Measurements from ENCODE around the gene IL12A.
A peak's percentile ranks its signal among the peaks of the same experiment; 100 is the strongest.

Gene IL12A

DNA sequence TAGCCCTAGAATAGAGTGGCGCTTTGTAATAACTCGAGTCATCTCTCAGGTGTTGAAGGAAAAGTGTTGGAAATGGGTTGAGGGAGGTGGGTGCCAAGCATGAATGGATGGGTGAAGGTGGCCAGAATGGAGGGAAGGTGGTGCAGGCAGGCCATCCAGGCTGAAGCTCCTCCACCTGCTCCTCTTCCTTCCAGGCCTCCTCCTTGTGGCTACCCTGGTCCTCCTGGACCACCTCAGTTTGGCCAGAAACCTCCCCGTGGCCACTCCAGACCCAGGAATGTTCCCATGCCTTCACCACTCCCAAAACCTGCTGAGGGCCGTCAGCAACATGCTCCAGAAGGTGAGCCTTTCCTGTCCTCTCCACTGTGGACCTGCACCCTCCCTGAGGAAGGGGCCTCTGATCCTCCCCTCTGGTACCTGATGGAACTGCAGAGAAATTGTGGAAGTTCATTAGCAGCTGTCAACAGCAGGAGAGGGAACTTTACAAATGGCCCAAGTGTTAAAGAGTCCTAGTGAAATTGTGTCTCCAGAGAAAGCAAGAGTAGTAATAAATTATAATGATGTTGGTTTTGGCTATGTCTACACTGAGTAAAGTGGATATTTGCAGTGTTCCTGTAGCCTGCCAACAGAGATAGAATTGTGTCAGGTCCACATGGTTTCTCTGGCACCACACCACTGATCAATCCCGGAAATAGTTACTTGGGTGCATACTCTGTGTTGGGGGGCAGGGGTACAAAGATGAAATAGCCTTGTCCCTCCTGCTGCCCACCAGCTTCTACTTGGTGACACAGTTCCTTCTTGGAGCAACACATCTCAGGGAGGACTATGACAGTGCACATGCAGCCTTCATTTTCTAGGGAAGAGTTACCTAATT lies 1.6 kb downstream of the IL12A start:
- DNase-seq = no peak

DNA sequence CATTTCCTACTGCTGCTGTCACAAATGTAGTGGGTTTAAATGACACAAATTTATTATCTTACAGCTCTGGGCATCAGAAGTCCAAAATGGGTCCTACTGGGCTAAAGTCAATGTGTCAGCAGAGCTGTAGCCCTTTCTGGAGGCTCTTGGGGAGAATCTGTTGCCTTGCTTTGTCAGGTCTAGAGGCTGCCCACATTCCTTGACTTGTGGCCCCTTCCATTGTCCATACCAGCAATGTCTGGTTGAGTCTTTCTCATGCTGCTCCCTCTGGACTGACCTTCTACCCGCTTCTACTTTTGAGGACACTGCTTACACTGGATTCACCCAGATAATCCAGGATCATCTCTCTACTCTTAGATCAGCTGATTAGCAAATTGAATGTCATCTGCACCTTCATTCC lies 3.0 kb downstream of the IL12A start:
- no peak for DNase-seq

DNA sequence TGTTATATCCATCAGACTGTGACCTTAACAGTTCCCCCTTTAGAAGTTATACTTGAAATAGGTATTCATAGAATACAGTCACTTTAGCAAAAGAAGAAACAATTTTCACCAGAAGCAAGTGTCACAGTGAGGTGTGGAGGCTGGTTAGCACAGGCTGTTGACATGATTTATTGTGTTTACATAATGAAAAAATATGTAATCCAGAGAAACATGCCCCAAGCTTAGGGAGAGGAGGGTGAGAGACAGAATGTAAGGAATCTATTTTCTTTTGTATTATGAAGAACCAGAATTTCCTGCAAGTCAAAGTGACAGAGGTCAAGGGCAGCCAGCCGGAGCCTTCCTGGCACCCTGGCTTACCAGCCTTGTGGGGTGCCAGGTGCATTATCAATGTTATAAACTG lies 4.0 kb downstream of the IL12A start:
- no peak for DNase-seq

DNA sequence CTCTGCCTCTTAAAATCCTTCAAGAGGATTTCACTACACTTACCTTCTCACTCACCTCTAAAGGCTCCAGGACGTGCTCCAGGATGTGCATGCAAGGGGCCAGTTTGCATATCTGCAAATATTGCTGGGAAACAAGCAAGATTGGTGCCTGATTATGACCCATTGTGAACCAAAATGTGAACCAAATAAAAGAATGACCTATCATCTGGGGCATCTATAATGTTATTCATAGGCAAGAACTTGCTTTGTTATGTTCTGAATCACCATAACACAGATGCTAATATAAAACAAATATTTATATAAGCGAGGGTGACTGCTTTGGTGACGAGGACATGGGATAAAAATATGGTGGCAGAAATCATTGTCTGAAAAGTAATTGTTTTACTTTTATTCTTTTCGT lies 5.5 kb downstream of the IL12A start:
- DNase-seq = no peak

DNA sequence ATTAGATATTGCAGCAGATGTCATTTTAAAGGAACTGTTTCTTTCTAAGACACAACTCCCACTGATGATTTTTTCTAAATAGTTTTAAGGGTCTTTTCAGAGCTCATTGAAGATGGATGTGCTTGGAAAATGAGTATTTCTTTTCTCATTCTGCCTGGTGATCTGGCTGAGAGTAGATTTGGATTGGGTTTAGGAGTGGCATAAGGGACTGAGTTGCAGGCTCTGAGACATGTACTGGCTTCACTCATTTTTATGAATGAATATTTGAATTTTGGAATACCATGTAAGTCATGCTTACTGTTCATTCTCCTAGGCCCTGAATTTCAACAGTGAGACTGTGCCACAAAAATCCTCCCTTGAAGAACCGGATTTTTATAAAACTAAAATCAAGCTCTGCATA lies 6.5 kb downstream of the IL12A start:
- no peak for DNase-seq

DNA sequence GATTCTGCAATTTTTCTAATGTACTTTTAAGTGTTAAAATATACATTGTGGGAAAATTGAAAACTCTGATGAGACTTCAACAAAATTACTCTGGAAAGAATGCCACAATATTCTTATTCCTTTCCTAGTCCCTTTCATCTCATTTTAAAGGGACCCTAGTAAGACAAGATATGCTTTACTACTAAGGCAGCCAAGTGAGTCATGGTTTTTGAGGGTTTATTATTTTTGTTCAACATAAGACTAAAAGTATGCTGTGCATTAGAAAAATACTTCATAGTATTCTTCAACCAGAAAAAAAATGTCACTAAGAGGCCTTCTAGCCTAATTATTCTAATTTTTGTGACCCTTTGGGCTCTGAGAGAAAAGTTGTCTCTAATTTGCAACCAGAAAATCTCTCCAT lies 7.4 kb downstream of the IL12A start:
- DNase-seq = no peak

DNA sequence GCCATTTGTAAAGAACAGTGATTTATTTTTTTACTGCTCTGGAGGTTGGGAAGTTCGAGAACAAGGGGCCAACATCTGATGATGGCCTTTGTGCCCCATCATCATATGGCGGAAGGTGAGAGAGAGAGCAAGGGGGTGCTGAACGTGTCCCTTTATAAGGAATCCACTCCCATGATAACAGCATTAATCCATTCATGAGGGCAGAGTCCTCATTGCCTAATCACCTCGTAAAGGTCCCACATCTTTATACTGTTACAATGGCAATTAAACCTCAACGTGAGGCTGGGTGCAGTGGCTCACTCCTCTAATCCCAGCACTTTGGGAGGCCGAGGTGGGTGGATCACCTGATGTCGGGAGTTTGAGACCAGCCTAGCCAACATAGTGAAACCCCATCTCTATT lies 8.3 kb downstream of the IL12A start:
- DNase-seq = no peak

DNA sequence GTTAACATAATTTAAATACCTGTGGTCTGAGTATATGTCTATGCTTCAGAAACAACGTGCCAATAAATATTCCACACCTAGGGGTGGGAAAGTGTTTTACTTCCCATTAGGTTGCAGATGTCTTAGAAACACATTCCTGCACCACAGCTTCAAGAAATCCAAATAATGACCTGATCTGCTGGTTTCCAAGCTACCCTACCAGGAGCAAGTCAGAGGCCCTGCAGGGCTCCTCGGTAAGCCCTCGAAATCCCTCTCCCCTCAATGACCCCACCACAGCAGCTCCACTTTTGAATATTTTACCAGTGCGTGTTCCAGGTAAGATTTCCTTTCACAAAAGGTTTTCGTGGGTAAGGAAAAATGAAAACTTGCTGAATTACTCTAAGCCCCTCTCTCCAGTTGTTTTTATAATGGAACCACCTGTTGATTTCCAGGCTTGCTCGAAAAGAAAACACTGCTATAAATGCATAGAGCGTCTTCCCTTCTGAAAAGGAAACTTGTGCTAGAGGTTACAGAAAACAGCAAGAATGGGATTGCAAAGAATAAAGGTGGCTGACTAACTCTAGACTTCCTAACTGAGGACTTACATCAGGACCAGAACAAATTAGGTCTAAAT lies 12.6 kb downstream of the IL12A start:
- no peak for DNase-seq

DNA sequence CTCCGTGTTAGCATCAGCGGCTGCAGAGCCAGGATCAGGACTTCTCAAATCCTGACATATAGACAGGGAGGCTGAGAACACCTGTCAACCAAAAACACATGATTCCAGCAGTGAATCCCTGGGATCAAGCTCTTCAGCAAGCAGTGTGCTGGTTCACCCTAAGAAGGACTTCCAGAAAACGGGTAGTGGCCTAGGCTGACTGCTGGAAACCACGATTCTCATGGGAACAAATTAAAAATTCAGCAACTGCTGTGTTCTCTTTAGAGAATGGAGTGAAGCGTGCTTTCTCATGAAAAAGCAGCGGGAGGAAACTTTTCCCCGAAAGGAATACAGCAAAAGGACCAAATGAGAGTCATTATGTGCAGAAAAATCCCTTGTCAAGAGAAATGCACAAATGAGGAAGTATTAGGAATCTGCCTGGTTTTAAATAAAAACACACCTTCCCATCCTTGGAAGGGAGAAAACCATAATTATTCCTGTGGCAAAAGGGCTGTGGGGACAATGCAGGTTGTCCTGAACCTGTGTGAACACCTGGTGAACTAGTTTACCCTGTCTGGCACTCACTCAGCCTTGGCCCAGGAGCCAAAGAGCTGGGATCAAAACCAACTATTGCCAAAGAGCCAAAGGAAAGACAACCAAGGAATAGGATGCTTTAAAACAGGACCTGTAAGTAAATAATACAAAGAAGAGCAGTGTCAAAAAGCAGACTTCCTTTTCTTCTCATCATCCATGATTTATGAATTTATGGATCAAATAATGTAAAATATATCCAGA lies 13.4 kb downstream of the IL12A start:
- no peak for DNase-seq

DNA sequence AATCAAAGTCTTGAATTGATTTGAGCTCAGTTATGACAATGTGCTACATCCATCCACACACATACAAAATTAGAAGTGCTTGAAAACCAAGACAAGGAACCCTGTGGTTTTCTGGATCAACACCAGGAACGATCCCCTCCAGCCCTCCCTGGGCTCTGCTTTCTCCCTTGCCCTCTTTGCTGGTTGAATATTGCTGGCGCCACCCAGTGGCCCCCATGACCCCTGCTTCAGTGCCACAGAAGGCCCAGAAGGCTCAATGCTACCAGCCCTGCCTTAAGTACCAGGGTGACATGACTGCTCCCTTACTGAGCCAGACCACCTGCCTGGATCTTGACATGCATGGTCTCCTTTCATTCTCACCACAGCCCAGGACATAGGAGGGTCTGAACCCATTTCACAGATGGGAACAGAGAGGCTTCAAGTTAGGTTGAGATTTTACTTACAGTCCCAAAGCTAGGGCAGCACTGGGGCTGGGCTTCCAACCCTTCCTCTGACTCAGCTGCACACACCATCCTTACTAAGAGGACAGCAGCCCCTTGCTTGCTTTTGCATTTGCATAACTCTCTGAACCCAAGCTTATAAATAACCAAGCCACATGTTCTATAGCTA lies 15.0 kb downstream of the IL12A start:
- peak in 1 of 6 experiments; percentile 1 for DNase-seq

DNA sequence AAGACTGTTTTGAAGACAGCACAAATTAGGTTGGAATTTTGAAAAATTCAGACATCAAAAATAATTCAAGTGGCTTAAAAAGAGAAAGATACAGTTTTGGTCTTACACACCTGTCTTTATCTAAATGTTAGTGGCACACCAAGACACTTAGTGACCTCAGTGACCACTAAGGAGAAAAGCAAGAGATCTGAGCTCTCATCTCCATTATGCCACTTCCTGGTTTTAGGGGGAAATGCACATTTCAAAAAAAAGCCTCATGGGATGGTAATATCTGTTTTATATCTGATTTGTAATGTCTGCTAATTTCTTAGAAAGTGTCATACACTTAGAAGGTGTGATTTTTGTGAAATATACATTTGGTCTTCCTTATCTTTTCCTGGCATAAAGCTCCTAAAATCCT lies 16.4 kb downstream of the IL12A start:
- DNase-seq = no peak

DNA sequence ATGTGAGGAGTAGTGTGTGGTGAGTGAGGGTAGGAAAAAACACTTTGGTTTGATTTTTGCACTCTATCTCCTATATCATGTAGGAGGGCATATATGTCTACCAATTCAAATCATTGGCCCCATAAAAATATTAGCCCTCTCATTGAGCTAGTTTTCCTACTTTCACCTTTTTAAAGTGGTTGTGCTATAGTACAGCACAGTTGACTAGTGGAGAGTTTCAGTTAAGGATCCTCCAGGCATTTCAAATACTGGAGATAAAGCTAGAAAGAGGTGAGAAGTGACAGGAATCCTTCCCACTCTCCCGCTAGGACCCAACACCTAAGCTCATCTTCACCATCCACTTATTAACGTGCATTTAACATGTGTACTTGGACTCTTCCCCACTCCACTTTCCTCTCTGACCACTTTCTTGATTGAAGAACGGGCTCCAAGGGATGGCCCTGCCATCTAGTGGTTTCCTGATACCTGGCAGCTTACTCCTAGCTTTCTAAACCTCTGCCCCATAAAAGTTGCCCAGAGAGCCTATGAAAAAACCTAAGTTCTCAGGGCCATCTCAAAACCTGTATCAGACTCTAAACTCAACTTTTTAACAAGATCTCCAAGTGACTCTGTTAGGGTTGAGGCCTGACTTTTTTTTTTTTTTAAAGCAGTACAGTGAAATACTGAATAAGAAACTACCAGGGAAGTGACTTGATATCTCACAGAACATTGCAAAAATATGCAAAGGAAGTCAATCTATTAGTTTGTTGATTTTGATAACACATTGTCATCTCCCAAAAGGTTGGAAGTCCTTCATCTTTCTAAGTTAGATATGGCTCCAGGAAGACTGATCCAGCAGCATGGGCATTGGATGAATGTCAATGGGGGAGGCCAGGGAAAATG lies 17.9 kb downstream of the IL12A start:
- DNase-seq = peak in 1 of 6 experiments; percentile 1

DNA sequence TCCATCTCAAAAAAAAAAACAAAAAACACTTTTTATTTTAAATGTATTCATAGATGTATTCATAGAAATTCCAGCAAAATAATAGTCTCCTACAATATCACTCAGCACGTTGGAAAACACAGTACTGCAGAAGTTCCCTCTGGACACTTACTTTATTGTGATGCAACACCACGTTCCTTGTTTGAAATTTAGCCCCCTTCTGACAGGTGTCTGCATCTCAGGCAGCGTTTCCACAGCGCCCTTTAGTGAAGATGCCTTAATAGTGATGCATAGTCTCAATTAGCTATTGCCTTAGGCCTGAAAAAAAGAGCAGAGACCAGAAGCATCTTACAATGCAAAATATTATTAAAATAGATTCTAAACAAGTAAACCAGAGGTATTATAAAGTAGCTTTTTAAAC lies 20.3 kb downstream of the IL12A start:
- no peak for DNase-seq

DNA sequence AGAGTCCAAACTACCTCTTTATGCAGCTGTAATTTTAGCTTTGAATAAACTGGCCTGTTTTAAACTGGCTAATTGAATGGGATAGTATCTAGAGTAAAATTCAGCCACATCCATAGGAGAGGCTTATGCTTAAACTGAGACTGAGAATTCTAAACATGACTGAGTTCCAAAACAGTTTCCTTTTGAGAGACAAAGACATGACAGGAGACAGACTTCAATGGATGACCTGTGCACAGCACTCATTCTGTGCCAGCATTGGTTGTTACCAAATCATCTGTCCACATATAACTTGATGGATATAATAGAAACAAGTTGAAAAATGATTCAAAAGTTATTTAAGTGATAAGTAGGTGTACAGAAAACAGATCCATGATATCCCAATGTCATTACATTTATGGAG lies 20.9 kb downstream of the IL12A start:
- DNase-seq = no peak

DNA sequence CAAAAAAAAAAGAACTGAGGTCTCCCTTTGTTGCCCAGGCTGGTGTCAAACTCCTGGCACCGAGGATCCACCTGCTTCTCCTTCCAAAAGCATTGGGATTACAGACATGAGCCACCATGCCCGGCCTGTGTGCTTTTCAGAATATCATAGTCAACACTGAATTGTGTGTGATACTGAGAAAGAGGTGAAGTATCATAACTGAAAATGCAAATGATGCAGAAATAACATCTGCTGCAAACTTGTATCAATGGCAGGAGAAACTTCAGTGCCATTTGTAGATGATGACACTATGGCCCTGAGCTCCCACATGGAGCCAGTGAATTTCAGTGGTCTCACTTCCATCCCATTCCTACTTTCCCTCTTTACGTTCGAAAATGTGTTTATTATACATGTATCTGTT lies 21.9 kb downstream of the IL12A start:
- no peak for DNase-seq

DNA sequence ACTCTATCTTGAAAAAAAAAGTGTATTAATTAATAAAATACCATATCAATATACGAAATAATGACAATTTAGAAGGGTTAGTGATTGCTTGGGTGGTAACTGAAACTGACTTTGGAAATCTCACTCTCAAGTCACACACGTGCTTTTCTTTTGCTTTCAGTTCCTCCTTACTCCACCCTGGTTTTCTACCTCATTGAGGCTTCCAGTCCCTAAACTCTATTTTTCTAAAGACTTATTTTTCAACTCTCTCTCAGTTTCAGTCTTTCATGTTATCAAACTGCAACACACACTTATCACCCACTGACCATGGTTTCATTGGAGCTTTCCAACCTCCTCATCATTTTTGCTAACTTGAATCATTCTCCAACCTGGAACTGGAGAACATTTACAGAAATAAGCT lies 23.5 kb downstream of the IL12A start:
- no peak for DNase-seq

DNA sequence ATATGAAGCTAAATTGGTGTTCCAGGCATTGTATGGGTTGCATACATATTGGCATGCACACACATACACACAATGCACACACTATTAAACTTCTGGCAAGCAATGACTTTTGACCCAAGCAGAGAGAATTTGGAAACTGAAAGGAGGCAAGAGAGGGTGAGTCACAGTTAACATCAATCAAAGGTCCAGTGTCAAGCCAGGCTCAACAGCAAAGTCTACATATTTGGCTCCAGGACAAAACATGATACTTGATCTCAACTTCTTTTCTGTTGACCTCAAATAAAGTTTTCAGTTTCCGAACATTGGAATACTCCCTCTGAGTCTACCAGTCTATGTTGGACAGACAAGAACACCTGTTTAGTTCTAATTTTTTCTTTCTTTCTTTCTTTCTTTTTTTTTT lies 28.3 kb downstream of the IL12A start:
- DNase-seq = no peak

DNA sequence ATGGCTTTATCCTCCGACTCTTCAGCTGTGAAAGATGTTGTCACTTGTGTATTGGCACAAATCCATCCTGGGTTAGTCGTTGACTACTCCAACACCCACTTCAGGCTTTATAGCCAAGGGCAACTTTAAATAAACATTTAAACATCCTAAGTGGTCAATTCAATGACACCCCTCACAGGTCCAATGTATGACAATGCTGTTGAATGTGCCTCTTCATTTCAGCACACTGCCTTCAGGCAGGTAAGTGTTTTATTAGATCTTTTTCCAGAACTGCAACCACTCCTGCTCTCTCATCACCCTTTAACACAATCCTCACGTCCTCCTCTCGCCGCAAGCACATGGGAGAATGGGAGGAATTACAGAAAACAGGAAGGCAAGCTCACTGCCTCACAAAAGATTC lies 30.3 kb downstream of the IL12A start:
- DNase-seq = no peak

DNA sequence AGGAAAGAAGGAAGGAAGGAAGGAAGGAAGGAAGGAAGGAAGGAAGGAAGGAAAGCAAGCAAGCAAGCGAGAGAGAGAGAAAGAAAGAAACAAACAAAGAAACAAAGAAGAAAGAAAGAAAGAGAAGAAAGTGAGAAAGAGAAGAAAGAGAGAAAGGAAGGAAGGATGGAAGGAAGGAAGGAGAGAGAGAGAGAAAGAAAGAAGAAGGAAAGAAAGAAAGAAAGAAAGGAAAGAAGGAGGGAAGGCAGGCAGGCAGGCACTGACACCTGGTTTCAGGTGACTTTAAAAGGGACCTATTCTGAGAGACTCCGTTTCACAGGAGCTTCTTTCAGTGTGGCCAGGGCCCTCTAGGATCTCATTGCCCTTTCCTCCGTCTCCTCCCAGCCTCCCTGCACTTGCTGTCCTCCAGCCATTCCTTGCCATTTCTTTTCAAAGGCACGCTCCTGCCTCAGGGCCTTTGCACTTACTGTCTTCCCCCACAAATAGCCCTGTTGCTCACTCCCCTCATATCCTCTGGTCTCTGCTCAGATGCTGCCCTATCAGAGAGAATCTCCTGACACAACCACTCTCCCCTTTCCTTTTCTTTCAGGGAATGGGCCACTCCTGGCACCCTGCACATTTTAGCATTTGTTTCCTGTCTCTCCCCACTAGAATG lies 31.5 kb downstream of the IL12A start:
- no peak for DNase-seq

DNA sequence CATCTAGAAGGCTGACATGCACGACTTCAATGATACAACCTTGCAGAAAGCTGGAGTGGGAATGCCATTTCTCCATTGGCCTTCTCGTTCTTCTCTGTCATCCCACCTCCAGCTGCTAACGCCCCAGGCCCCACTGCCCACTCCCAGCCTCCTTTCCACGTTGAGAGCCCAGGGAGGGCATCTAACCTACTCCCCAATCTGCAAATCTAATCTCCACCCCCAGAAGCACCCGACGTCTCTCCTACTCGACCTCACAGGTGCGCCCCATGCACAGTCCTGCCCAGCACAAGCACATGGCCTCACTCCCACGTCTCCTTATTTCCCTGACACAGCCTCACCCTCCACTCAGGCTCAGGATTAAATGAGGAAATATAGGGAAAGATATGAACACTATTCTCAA lies 33.4 kb downstream of the IL12A start:
- DNase-seq = no peak

DNA sequence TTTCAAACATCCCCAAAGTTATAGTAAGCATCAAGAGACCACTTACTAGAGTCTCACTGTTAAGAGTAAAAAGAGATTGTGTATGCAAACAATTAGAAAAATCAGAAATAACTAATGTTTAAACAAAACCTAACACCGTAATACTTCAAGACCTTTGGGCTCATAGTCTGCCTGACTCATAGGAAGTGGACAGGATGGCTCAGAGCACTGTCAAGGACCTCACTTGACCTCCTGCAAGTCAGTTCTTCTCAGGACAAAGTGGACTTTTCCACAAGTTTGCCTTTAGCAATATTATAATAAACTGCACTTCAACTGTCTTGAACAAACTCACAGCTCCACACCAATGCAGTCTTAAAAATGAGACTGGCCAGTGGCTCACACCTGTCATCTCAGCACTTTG lies 34.8 kb downstream of the IL12A start:
- no peak for DNase-seq

Measured in stimulated activated naive CD4-positive, alpha-beta T cell (primary cell).